ENCODE measurements around the gene ZFAND3.
A peak's percentile ranks its signal among the peaks of the same experiment; 100 is the strongest.

Gene ZFAND3

DNA sequence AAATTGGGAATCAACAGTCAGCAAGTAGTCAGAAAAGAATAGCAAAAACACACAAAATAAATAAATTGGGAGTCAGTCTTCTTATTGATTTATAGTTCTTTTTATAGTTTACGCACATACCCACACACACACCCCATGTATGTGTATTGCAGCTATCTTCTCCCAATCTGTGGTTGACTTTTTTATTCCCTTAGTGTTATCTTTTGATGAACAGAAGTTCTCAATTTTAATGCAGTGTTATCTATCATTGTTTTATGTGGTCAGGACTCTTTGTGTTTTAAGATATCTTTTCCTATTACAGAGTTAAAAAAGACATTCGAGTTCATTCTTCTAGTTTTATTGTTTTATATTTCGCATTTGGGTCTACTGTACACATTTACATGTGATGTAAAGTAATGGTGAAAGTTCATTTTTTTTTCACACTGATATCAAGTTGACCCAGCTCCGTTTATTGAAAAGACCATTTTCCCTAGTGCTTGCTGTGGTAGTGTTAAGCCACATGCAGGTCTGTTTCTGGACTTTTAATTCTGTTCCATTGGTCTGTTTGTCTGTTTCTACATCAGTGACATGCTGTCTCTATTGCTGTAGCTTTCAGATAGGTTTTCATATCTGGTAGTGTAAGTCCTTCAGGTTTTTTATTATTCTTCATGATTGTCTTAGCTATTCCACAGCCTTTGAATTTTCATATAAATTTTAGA lies 78.4 kb downstream of the ZFAND3 start:
- TF ChIP-seq, protein P1, sequence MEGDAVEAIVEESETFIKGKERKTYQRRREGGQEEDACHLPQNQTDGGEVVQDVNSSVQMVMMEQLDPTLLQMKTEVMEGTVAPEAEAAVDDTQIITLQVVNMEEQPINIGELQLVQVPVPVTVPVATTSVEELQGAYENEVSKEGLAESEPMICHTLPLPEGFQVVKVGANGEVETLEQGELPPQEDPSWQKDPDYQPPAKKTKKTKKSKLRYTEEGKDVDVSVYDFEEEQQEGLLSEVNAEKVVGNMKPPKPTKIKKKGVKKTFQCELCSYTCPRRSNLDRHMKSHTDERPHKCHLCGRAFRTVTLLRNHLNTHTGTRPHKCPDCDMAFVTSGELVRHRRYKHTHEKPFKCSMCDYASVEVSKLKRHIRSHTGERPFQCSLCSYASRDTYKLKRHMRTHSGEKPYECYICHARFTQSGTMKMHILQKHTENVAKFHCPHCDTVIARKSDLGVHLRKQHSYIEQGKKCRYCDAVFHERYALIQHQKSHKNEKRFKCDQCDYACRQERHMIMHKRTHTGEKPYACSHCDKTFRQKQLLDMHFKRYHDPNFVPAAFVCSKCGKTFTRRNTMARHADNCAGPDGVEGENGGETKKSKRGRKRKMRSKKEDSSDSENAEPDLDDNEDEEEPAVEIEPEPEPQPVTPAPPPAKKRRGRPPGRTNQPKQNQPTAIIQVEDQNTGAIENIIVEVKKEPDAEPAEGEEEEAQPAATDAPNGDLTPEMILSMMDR (IDR thresholded peaks at IDR 0.05; ENCODE audit: insufficient read depth, low read depth, low read length, missing control alignments) = no peak
- H3K4me3 ChIP-seq (ENCODE audit: low read length) = no peak overlapping the region
- no peak for DNase-seq (ENCODE audit: low read depth)

DNA sequence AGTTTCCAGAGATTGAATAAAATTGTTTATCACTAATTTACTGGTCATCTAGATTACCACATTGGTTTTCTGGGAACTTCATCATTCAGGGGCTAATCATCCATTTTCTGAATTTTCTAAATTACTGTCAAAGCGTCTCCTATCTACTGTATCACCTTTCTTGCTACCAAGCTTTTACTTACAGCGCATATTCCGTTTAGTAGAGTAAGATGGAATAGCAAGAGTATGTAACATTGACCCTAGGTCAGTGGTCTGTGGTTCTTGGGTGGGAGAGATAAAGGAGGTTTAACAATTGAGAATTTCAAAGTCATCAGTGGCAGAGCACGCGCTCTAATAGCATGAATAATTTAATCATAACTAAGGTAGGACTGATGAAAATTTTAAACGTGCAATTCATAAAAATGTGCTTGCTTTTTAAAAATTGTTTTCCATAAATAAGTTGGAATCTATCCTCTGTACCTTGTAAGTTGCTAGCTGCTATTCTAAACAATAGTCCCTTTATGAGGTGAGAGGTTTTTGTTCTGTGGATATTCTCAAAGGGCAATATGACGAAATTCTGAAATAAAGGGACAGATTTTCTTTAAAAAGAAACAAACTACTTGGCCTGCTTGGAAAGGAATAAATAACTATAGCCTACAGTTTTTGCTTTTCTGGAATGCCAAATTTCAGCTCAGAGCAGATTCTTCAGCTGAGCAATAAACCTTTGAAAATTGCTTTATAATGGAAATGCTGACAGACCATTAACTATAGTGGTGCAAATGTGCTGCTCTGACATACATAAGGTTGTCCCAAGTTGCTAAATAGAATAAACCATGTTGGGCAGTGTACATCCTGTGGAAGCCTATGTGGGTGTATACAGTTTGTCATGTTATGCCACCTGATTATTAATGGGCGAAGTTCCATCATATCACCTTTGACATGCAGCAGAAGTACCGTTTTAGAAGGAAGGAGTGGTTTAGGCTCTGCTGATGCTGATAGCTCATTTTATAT lies 84.1 kb downstream of the ZFAND3 start:
- DNase-seq (ENCODE audit: low read depth) = no peak

DNA sequence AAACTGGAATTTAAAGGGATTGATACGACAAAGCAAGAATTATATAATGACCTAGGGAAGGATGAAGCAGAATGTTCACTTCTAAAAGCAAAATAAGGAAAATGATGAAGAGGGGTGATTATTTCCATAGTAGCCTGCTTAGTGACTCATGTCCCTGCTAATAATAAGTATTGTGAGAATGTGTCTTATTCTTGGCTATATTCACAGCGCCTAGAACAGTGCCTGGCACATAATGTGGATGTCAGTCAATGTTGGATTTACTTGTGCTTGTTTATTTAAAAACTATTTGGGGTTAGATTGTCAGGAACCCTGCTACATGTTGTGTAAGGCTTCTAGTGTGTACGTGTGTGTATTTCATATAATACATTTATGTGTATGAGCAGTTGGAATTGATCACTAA lies 85.1 kb downstream of the ZFAND3 start:
- TF ChIP-seq, protein P1 (IDR thresholded peaks at IDR 0.05; ENCODE audit: insufficient read depth, low read depth, low read length, missing control alignments) = no peak
- DNase-seq (ENCODE audit: low read depth) = no peak

More for the DNA sequence above, 84.1 kb downstream of the ZFAND3 start:
- TF ChIP-seq, protein P1 (IDR thresholded peaks at IDR 0.05; ENCODE audit: insufficient read depth, low read depth, low read length, missing control alignments) = no peak
- H3K4me3 ChIP-seq (ENCODE audit: low read length) = no peak overlapping the region

DNA sequence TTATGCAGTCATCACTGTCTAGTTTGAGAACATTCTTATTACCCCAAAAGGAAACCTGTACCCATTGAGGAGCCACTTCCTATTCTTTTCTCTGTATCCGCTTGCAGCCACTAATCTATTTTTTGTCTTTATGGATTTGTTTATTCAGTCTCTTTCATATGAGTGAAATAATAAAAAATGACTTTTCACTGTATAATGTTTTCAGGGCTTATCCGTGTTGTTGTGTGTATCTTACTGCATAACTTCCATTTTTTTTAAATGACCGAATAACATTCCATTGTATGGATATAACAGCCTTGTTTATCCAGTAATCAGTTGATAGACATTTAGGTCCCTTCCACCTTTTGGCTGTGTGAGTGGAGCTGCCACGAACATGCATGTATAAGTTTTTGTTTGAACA lies 86.6 kb downstream of the ZFAND3 start:
- no peak overlapping the region for H3K4me3 ChIP-seq (ENCODE audit: low read length)
- DNase-seq (ENCODE audit: low read depth) = no peak
- TF ChIP-seq, protein P1 (IDR thresholded peaks at IDR 0.05; ENCODE audit: insufficient read depth, low read depth, low read length, missing control alignments) = no peak

More for the DNA sequence above, 85.1 kb downstream of the ZFAND3 start:
- no peak overlapping the region for H3K4me3 ChIP-seq (ENCODE audit: low read length)

DNA sequence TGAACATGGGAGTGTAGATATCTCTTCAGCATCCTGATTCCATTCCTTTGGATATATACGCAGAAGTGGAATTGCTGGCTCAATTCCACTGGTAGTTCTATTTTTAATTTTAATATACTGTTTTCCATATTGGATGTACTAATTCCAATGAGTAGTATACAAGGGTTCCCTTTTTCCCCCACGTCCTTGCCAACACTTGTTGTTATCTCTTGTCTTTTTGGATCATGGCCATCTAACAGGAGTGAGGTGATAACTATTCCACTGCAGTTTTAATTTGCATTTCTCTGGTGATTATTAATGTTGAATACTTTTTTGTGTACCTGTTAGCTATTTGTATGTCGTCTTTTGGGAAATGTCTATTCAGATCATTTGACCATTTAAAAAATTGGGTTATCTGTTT lies 91.5 kb downstream of the ZFAND3 start:
- DNase-seq (ENCODE audit: low read depth) = no peak
- no peak overlapping the region for H3K4me3 ChIP-seq (ENCODE audit: low read length)
- TF ChIP-seq, protein P1 (IDR thresholded peaks at IDR 0.05; ENCODE audit: insufficient read depth, low read depth, low read length, missing control alignments) = no peak

DNA sequence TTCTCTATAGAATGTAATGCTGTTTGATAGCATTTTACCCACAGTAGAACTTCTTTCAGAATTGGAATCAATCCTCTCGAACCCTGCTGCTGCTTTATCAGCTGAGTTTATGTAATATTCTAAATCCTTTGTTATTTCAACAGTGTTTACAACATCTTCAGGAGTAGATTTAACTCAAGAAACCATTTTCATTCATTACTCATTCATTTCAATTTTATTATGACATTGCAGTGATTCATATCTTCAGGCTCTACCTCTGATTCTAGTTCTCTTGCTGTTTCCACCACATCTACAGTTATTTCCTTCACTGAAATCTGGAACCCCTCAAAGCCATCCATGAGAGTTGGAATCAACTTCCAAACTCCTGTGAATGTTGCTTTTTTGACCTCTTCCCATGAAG lies 93.7 kb downstream of the ZFAND3 start:
- no peak overlapping the region for H3K4me3 ChIP-seq (ENCODE audit: low read length)
- DNase-seq (ENCODE audit: low read depth) = peak; percentile 60
- TF ChIP-seq, protein P1 (IDR thresholded peaks at IDR 0.05; ENCODE audit: insufficient read depth, low read depth, low read length, missing control alignments) = no peak

Measured in epithelial cell of esophagus (primary cell).